ENCODE results near the gene PTPRN2.
"Not testable (repeated sequence)": the region's sequence is repeated elsewhere in the genome, so short reads cannot be mapped to it uniquely, and the experiment has no call there.

The PTPRN2 gene

GRCh38 chr7:158445421-158446175, 142.0 kb downstream of the PTPRN2 start:
- peak; percentile 70 for DNase-seq (ENCODE audit: low spot score)

GRCh38 chr7:158444501-158445420, 142.9 kb downstream of the PTPRN2 start:
- DNase-seq (ENCODE audit: low spot score) = peak; percentile 62

GRCh38 chr7:158443688-158444483, 143.7 kb downstream of the PTPRN2 start:
- no peak for DNase-seq (ENCODE audit: low spot score)

- no peak for DNase-seq (ENCODE audit: low spot score)
These were observed 144.5 kb downstream of the PTPRN2 start for GRCh38 chr7:158443014-158443687.

- DNase-seq (ENCODE audit: low spot score) = no peak
These were observed 145.4 kb downstream of the PTPRN2 start for GRCh38 chr7:158442260-158442659.

- DNase-seq (ENCODE audit: low spot score) = no peak
These were observed 148.6 kb downstream of the PTPRN2 start for GRCh38 chr7:158439035-158439434.

GRCh38 chr7:158432369-158433341, 155.0 kb downstream of the PTPRN2 start:
- DNase-seq (ENCODE audit: low spot score) = no peak

GRCh38 chr7:158431941-158432347, 155.7 kb downstream of the PTPRN2 start:
- DNase-seq (ENCODE audit: low spot score) = no peak

- no peak for DNase-seq (ENCODE audit: low spot score)
These were observed 156.3 kb downstream of the PTPRN2 start for GRCh38 chr7:158431055-158431940.

- no peak for DNase-seq (ENCODE audit: low spot score)
These were observed 157.2 kb downstream of the PTPRN2 start for GRCh38 chr7:158430308-158431034.

- DNase-seq (ENCODE audit: low spot score) = no peak
These were observed 158.5 kb downstream of the PTPRN2 start for GRCh38 chr7:158428837-158429753.

GRCh38 chr7:158428131-158428836, 159.3 kb downstream of the PTPRN2 start:
- DNase-seq (ENCODE audit: low spot score) = no peak

GRCh38 chr7:158425676-158426075, 161.9 kb downstream of the PTPRN2 start:
- DNase-seq (ENCODE audit: low spot score) = not testable (repeated sequence)

GRCh38 chr7:158424531-158424930, 163.1 kb downstream of the PTPRN2 start:
- DNase-seq (ENCODE audit: low spot score) = no peak

GRCh38 chr7:158424011-158424410, 163.6 kb downstream of the PTPRN2 start:
- no peak for DNase-seq (ENCODE audit: low spot score)

- DNase-seq (ENCODE audit: low spot score) = no peak
These were observed 164.6 kb downstream of the PTPRN2 start for GRCh38 chr7:158422887-158423560.
